G401.6 (cell line): ENCODE measurements around the gene PLS3.

ENCODE experiments used
- FAIRE-seq: peaks from 2 replicates; lab custom pipeline; 2012; peaks lifted over from hg19 to GRCh38; lab: Jason Lieb, UNC

PLS3 gene

DNA sequence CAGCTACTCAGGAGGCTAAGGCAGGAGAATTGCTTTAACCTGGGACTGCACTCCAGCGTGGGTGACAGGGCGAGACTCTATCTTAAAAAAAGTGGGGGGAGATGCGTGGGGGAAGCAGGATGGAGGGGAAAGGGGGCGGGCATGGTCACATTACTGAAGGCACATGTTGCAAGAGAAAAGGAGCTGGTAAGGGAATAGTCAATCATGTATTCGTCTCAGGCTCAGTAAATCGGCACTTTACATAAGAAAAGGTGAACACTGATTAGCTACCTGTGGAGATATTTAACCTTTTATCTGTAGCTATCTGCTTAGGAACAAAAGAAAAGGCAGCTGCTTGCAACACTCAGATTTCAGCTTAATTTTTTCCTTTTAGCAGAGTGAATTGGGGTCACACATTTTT is 132.5 kb downstream of the PLS3 start:
- FAIRE-seq = no peak

DNA sequence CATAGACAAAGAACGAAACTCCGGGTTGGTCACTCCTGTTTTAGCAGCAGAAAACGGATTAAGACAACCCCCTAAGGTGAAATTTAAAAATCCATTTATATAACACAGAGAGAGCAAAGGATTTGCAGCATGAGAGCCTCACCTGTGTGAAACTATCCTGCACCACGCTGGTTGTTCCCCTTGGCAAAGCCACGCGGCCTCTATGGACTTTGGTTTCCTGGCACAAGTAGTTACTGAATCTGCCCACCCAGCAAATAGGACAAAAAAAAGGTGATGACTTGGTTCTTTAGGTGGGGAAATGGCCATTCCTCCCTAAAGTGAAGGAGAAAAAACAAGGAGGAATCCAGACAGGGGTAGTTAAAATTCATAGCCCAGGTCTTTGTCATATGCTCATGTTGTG is 133.1 kb downstream of the PLS3 start:
- no peak for FAIRE-seq

DNA sequence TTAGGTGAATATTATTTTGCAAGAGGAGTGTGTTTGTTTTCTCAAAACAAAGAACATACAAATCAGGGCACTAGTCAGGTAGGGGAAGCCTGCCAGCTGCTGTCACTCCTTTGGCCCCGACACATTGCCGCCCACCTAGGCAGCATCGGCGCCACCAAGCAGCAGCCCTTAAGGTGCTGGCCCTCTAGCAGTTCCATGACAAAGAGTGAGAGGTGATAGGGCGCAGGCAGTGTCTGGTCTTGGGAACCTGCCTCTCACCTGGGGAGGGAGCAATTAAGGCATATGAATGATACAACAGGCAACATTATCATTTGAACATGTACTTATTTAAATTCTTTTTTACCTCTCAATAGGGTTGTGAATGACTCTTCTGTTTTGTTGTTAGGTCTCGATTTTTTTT is 135.1 kb downstream of the PLS3 start:
- FAIRE-seq = no peak

DNA sequence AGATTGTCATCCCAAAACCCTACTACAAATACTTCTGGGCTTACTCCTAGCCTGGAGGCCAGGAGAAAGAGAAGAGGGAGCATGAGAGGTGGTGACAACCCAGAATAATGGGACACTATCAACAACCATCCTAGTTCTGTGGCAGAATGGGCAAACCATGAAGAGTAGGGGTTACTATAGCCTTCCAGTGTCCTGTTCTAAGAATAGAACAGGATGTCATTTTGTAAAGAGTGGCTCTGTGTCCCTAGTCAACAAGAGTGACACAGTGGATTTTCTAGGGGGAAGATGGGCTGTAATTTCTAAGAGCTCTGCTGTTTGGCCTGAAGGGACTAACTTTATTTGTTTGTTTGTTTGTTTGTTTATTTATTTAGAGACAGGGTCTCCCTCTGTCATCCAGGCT is 136.0 kb downstream of the PLS3 start:
- no peak for FAIRE-seq

DNA sequence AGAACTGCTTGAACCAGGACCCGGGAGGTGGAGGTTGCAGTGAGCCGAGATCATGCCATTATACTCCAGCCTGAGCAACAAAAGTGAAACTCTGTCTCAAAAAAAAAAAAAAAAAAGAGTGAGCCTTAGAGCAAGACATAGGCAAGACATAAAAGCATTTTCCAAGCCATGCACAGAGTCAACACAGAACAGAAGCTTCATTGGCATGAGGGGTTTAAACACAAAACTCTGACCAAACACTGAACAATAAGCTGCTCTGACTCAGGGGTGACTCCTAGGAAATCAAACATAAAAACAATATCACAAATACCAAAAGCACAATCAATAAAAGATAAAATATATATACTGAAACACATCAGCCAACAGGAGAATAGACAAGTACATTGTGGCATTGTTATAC is 136.8 kb downstream of the PLS3 start:
- FAIRE-seq = no peak
